Omental fat pad (tissue), 4 donors: ENCODE measurements around the gene BTNL8. TPM values are rescaled to one million over a fixed set of nuclear protein-coding genes. Genes with fewer than 3 reads are reported as not detected.

Experiments
- ATAC-seq: fragments of 150-250 bp; one replicate; pipeline ENCODE4 v1.9.1; 2016; ENCODE audit warnings: mild to moderate bottlenecking, moderate library complexity; ENCODE audit not compliant: low FRiP score
- DNase-seq: peaks from one replicate; pipeline ENCODE4 v3.0.0-alpha.2; 2019; ENCODE audit warnings: low spot score
- CTCF ChIP-seq, 3 donors: fragments of 450-650 bp; IDR thresholded peaks; one replicate each; pipeline ENCODE4 v1.5.1; 2016 to 2017; ENCODE audit warnings: antibody characterized with exemption in 3 of 3, mild to moderate bottlenecking in 3 of 3, moderate library complexity in 2 of 3
- small RNA-seq: library from RNA; depleted of rRNA; stranded (forward); fragments of <200 nt; gene quantifications from one replicate; pipeline ENCODE3, GENCODE V24; 2016
- total RNA-seq, 4 donors: library from RNA; depleted of rRNA; stranded (reverse); fragments of >200 nt; gene quantifications; one replicate each; pipeline ENCODE4 v1.1.0, GENCODE V29; 2016

BTNL8 gene
- total RNA-seq, 4 donors from 2014 or later = 1.3 to 8.8 (median 3.0) TPM

GRCh38 chr5:180977852-180978251, 78.9 kb downstream of the BTNL8 start:
- no peak for TF ChIP-seq CTCF (IDR thresholded peaks at IDR 0.05)
- ATAC-seq (no peak), DNase-seq (no peak)

GRCh38 chr5:180982008-180982741, 83.2 kb downstream of the BTNL8 start:
- DNase-seq (no peak), ATAC-seq (no peak)
- no peak for TF ChIP-seq CTCF (IDR thresholded peaks at IDR 0.05)

GRCh38 chr5:180988016-180988415, 89.1 kb downstream of the BTNL8 start:
- no peak for DNase-seq
- ATAC-seq = no peak
- no peak for TF ChIP-seq CTCF (IDR thresholded peaks at IDR 0.05)

GRCh38 chr5:180988592-180988991, 89.6 kb downstream of the BTNL8 start, which contains the start of gene BTNL3:
BTNL3 (plus strand) TSS chr5:180988846; CDS start chr5:180989029, 183 bp downstream.
- no peak for TF ChIP-seq CTCF (IDR thresholded peaks at IDR 0.05)
- no peak for ATAC-seq
- no peak for DNase-seq

GRCh38 chr5:180990086-180990881, 91.3 kb downstream of the BTNL8 start:
- no peak for TF ChIP-seq CTCF (IDR thresholded peaks at IDR 0.05)
- ATAC-seq (no peak), DNase-seq (no peak)

GRCh38 chr5:180990882-180991242, 91.9 kb downstream of the BTNL8 start:
- TF ChIP-seq CTCF (IDR thresholded peaks at IDR 0.05) = no peak
- ATAC-seq = no peak
- DNase-seq = no peak

Small RNA genes lying within 50 kb of the gene (small RNA-seq; reads per million reads assigned to genes)
- gene RF00019 (not detected), gene RPS29P12 (not detected)

Other genes starting within 250 kb of the BTNL8 start
- gene FLT4, start 249.6 kb upstream of the BTNL8 start, total RNA-seq = 10 to 100 TPM in 2 of 4 donors, 1 to 10 TPM in 2; 8.9 to 50.6 (median 15.4) TPM
- gene OR2Y1, start 159.1 kb upstream of the BTNL8 start, total RNA-seq = not detected
- gene MGAT1, start 96.4 kb upstream of the BTNL8 start, total RNA-seq = 100 to 1,000 TPM; 159 to 376 (median 258) TPM
- 10 to 100 TPM in 3 of 4 donors, 1 to 10 TPM in 1; 9.2 to 21.8 (median 10.8) TPM for gene ZFP62, start 37.9 kb upstream of the BTNL8 start, total RNA-seq
- gene BTNL3, start 89.7 kb downstream of the BTNL8 start, total RNA-seq = under 1 TPM in 2 of 4 donors, not detected in 2; 0.24 to 0.50 TPM
- 100 to 1,000 TPM in 3 of 4 donors, 10 to 100 TPM in 1; 42.0 to 649 (median 160) TPM for gene BTNL9, start 141.1 kb downstream of the BTNL8 start, total RNA-seq
- not detected for gene OR2V1, start 232.0 kb downstream of the BTNL8 start, total RNA-seq
- not detected for gene OR2V2, start 248.4 kb downstream of the BTNL8 start, total RNA-seq